ENCODE results near the gene VWF.

- no peak for TF ChIP-seq MEF2D (CRISPR knock-in tag; IDR thresholded peaks at IDR 0.05)
- no peak for TF ChIP-seq POLR2AphosphoS5 (IDR thresholded peaks at IDR 0.05; ENCODE audit: low read depth, low read length)
- TF ChIP-seq KDM5B (CRISPR knock-in tag; IDR thresholded peaks at IDR 0.05; ENCODE audit: borderline replicate concordance) = no peak
- TF ChIP-seq ZSCAN20 (CRISPR knock-in tag; IDR thresholded peaks at IDR 0.05; ENCODE audit: borderline replicate concordance) = no peak
- TF ChIP-seq CTCF (CRISPR knock-in tag; IDR thresholded peaks at IDR 0.05) = no peak
These were observed 48.4 kb upstream of the VWF start for GRCh38 chr12:6172862-6173261.

All from HepG2 (cell line).